Transverse colon (tissue), 4 donors: Measurements from ENCODE around the gene REG4. TPM values are rescaled to one million over a fixed set of nuclear protein-coding genes. Genes with fewer than 3 reads are reported as not detected.
A peak's percentile ranks its signal among the peaks of the same experiment; 100 is the strongest.

Source experiments
- DNase-seq: peaks from one replicate; pipeline ENCODE4 v3.0.0-alpha.2; 2019
- H3K27ac ChIP-seq, 4 donors: fragments of 200-600 bp; sonication (generic); 2 replicates each; pipeline ENCODE4 v1.5.1; 2016 to 2018; ENCODE audit warnings: inconsistent platforms in 4 of 4
- H3K27me3 ChIP-seq: fragments of 200-600 bp; sonication (generic); 2 replicates; pipeline ENCODE4 v1.5.1; 2017; ENCODE audit warnings: inconsistent platforms
- H3K36me3 ChIP-seq, 4 donors: fragments of 200-600 bp; sonication (generic); 2 replicates each; pipeline ENCODE4 v1.5.1; 2017 to 2019; ENCODE audit warnings: inconsistent platforms in 4 of 4
- H3K4me1 ChIP-seq, 4 donors: fragments of 200-600 bp; sonication (generic); 2 replicates each; pipeline ENCODE4 v1.5.1; 2017 to 2020; ENCODE audit warnings: inconsistent platforms in 4 of 4
- H3K4me3 ChIP-seq, 4 donors: fragments of 200-600 bp; sonication (generic); 1 replicate in 1 of 4; 2 replicates in 3 of 4; pipeline versions ENCODE4 v1.5.1 to v1.6.1; 2017 to 2019; ENCODE audit warnings: inconsistent platforms in 4 of 4
- H3K9me3 ChIP-seq, 2 donors: fragments of 200-600 bp; sonication (generic); 2 replicates each; pipeline ENCODE4 v1.5.1; 2017 to 2019; ENCODE audit warnings: inconsistent platforms in 2 of 2
- CTCF ChIP-seq, 5 experiments: fragments of 200-600 bp in 3 of 5; fragments of 450-650 bp in 2 of 5; sonication (generic) in 3 of 5; IDR thresholded peaks; 1 replicate in 2 of 5; 2 replicates in 3 of 5; pipeline ENCODE4 v1.5.1; 2016 to 2017; ENCODE audit warnings: antibody characterized with exemption in 5 of 5, inconsistent platforms in 3 of 5, mild to moderate bottlenecking in 2 of 5, moderate library complexity in 1 of 5
- EP300 ChIP-seq: sonication (generic); formaldehyde crosslinking; IDR thresholded peaks from one replicate; pipeline ENCODE4 v1.6.1; 2017; ENCODE audit warnings: antibody characterized with exemption, low read depth
- POLR2A ChIP-seq: fragments of 450-650 bp; IDR thresholded peaks from one replicate; pipeline ENCODE4 v1.6.1; 2016; ENCODE audit warnings: antibody characterized with exemption, mild to moderate bottlenecking, moderate library complexity
- POLR2AphosphoS5 ChIP-seq, 3 donors: sonication (generic); formaldehyde crosslinking; IDR thresholded peaks; one replicate each; pipeline ENCODE4 v1.6.1; 2016; ENCODE audit warnings: antibody characterized with exemption in 3 of 3
- WGBS, 2 donors: methylation state at CpG; one replicate each; pipeline ENCODE4 v1.1.5; 2018; ENCODE audit warnings: low coverage in 1 of 2; 5-methylcytosine and 5-hydroxymethylcytosine counted together
- in situ Hi-C, 4 donors: fragments of 200-750 bp; cut with MboI; loops; one replicate each; pipeline versions ENCODE4 v1.15.0 to v1.15.1; 2017; ENCODE audit warnings: low sequenced_read_pairs in 3 of 4, low pct_ligation_motif_present in 1 of 4, low pct_unique_long_range_greater_than_20kb in 1 of 4
- intact Hi-C: fragments of 100-400 bp; cut with DNase I; formaldehyde crosslinking; loops from one replicate; pipeline ENCODE4 v1.15.1; 2023; ENCODE audit warnings: low total_unique reads
- total RNA-seq, 4 donors: library from RNA; depleted of rRNA; stranded (reverse); fragments of >200 nt; gene quantifications; one replicate each; pipeline ENCODE4 v1.1.0, GENCODE V29; 2016

Gene REG4
- total RNA-seq, 4 donors from 2014 or later: 0.48 to 11.9 (median 3.2) TPM; not detected in 1

GRCh38 chr1:119764220-119764619, 47.0 kb downstream of the REG4 start:
- Histone ChIP-seq H3K27ac (no peak overlapping the region), H3K36me3 (no peaks in the 10 kb centered on the region), H3K4me3 (no peak overlapping the region), H3K9me3 (no peaks in the 10 kb centered on the region), H3K4me1 (peaks cover 0 to 30% (median 7%) of the 10 kb centered on the region in 4 donors), H3K27me3 (no peaks in the 10 kb centered on the region)
- TF ChIP-seq POLR2AphosphoS5 (IDR thresholded peaks at IDR 0.05): peak in 1 of 3 donors; percentile 32
- no peak for TF ChIP-seq POLR2A
- TF ChIP-seq CTCF (IDR thresholded peaks at IDR 0.05): no peak
- no peak for TF ChIP-seq EP300
- DNase-seq: no peak
- intact Hi-C loops (no loop called here), in situ Hi-C loops (no loop called here)
- WGBS, 2 donors: 82 to 83% methylated on average over 3 to 6 of the region's 6 CpGs

DNA sequence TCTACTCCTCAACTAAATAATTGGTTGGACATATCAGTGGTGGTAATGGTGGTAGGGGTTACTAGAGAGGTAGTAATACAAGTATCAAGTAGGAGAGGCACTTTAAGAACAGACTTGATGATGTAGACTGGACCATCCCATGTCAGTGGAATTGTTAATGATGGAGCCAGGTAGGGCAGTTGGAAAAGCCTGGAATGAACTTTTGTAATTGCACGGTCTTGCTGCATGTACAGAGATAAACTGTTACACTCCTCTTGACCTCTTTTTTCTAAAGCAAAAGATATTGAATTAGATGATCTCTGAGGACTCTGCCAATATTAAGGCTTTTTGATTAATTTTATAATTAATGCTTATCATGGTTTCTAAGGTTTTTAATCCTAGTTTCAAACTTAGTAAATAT, 48.3 kb downstream of the REG4 start:
- TF ChIP-seq EP300 (no peak), POLR2AphosphoS5 (IDR thresholded peaks at IDR 0.05) (no peak), CTCF (IDR thresholded peaks at IDR 0.05) (no peak), POLR2A (no peak)
- H3K27ac ChIP-seq: no peak overlapping the region
- no peak overlapping the region for H3K4me3 ChIP-seq
- 63 to 100% methylated on average over 1 of the region's 1 CpG for WGBS, 2 donors
- H3K9me3 ChIP-seq: no peaks in the 10 kb centered on the region
- in situ Hi-C loops: no loop called here
- peaks cover 0 to 10% (median 0%) of the 10 kb centered on the region in 4 donors for H3K36me3 ChIP-seq
- H3K4me1 ChIP-seq: peaks cover 0 to 19% (median 5%) of the 10 kb centered on the region in 4 donors
- no peak for DNase-seq
- intact Hi-C loops: no loop called here
- no peaks in the 10 kb centered on the region for H3K27me3 ChIP-seq

DNA sequence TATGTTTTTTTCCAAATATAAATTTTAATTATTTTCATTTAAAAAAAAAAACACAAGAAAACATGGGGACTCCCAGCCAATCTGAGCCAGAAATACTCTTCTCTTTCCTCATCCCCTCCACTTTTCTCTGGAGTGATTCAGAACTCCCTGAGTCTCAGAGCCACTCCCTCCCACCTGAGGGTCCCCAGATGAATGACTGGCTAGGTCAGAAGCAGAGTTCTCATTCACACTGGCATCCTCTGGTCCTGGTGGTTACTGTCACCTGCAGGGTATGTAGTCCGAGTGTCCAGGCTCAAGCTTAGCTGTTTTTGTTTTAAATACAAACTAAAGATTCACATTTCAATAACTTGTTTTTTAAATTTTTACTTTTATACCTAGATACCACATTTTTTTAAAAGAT, 48.9 kb downstream of the REG4 start:
- H3K4me1 ChIP-seq: peaks cover 0 to 19% (median 5%) of the 10 kb centered on the region in 4 donors
- H3K9me3 ChIP-seq: no peaks in the 10 kb centered on the region
- TF ChIP-seq CTCF (IDR thresholded peaks at IDR 0.05) (no peak), POLR2A (no peak), EP300 (no peak), POLR2AphosphoS5 (IDR thresholded peaks at IDR 0.05) (no peak)
- DNase-seq: no peak
- H3K27ac ChIP-seq: no peak overlapping the region
- peaks cover 0 to 10% (median 0%) of the 10 kb centered on the region in 4 donors for H3K36me3 ChIP-seq
- H3K4me3 ChIP-seq: no peak overlapping the region
- H3K27me3 ChIP-seq: no peaks in the 10 kb centered on the region
- in situ Hi-C loops: no loop called here
- intact Hi-C loops: no loop called here
- 83 to 87% methylated on average over 1 of the region's 1 CpG for WGBS, 2 donors

DNA sequence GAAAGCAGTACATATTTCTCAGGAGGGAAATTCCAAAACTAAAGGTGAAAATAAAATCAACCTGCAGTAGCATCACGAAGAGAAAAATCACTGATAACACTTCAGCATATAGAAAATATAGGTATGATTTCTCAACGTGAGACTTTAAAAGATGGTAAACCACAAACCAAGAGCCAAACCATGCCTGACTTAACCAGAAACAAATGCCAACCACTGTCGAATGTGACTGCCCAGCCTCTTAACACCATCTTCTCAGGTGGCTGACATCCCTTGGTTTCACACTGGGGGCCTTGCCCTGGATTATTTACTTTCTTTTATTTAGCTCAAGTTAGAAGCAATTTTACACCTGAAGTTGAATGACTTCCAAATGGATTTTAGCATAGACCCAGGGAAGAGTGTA, 52.7 kb downstream of the REG4 start:
- H3K4me1 ChIP-seq: no peaks in the 10 kb centered on the region
- TF ChIP-seq CTCF (IDR thresholded peaks at IDR 0.05): no peak
- TF ChIP-seq POLR2A: no peak
- no peak for TF ChIP-seq EP300
- TF ChIP-seq POLR2AphosphoS5 (IDR thresholded peaks at IDR 0.05): no peak
- H3K27ac ChIP-seq: no peak overlapping the region
- intact Hi-C loops: no loop called here
- peaks cover 0 to 10% (median 0%) of the 10 kb centered on the region in 4 donors for H3K36me3 ChIP-seq
- in situ Hi-C loops: loop anchor here in 2 of 4 donors (10.0 kb wide), 2 partner anchors 46 to 186 kb away; no protein-coding TSS in a partner anchor
- no peaks in the 10 kb centered on the region for H3K27me3 ChIP-seq
- DNase-seq: no peak
- H3K9me3 ChIP-seq: no peaks in the 10 kb centered on the region
- H3K4me3 ChIP-seq: no peak overlapping the region
- WGBS, 2 donors: 65 to 72% methylated on average over 3 of the region's 3 CpGs
